ENCODE data around the gene WAPL.
A peak's percentile ranks its signal among the peaks of the same experiment; 100 is the strongest.

WAPL gene

GRCh38 chr10:86449926-86450558, 71.5 kb downstream of the WAPL start:
- no peak overlapping the region for H3K27ac Mint-ChIP-seq
- H3K9me3 Mint-ChIP-seq, result no peaks in the 10 kb centered on the region
- H3K4me3 Mint-ChIP-seq, result no peak overlapping the region
- peaks cover 32% of the 10 kb centered on the region for H3K4me1 Mint-ChIP-seq
- peaks cover 73% of the 10 kb centered on the region for H3K36me3 Mint-ChIP-seq
- no peak for ATAC-seq
- H3K27me3 Mint-ChIP-seq, result no peaks in the 10 kb centered on the region

GRCh38 chr10:86447432-86447831, 74.2 kb downstream of the WAPL start:
- Mint-ChIP-seq H3K9me3 (no peaks in the 10 kb centered on the region), H3K27ac (peak overlapping the region; percentile 58), H3K4me3 (no peak overlapping the region), H3K36me3 (peaks cover 86% of the 10 kb centered on the region), H3K4me1 (peaks cover 32% of the 10 kb centered on the region), H3K27me3 (no peaks in the 10 kb centered on the region)
- no peak for ATAC-seq

- peaks cover 29% of the 10 kb centered on the region for H3K4me1 Mint-ChIP-seq
These were observed 74.6 kb downstream of the WAPL start for GRCh38 chr10:86446987-86447386.

GRCh38 chr10:86446440-86446839, 75.2 kb downstream of the WAPL start:
- peaks cover 24% of the 10 kb centered on the region for H3K4me1 Mint-ChIP-seq
- H3K36me3 Mint-ChIP-seq, result peaks cover 83% of the 10 kb centered on the region
- H3K27ac Mint-ChIP-seq, result no peak overlapping the region
- no peaks in the 10 kb centered on the region for H3K9me3 Mint-ChIP-seq
- no peaks in the 10 kb centered on the region for H3K27me3 Mint-ChIP-seq
- H3K4me3 Mint-ChIP-seq, result no peak overlapping the region
- no peak for ATAC-seq

More at GRCh38 chr10:86446987-86447386, 74.6 kb downstream of the WAPL start:
- H3K9me3 Mint-ChIP-seq, result no peaks in the 10 kb centered on the region
- H3K27me3 Mint-ChIP-seq, result no peaks in the 10 kb centered on the region
- no peak for ATAC-seq
- peak overlapping the region; percentile 58 for H3K27ac Mint-ChIP-seq
- no peak overlapping the region for H3K4me3 Mint-ChIP-seq
- peaks cover 83% of the 10 kb centered on the region for H3K36me3 Mint-ChIP-seq

GRCh38 chr10:86443936-86444335, 77.7 kb downstream of the WAPL start:
- peaks cover 80% of the 10 kb centered on the region for H3K36me3 Mint-ChIP-seq
- no peaks in the 10 kb centered on the region for H3K9me3 Mint-ChIP-seq
- ATAC-seq, result no peak
- no peak overlapping the region for H3K27ac Mint-ChIP-seq
- no peak overlapping the region for H3K4me3 Mint-ChIP-seq
- no peaks in the 10 kb centered on the region for H3K27me3 Mint-ChIP-seq
- peaks cover 13% of the 10 kb centered on the region for H3K4me1 Mint-ChIP-seq

GRCh38 chr10:86443069-86443468, 78.5 kb downstream of the WAPL start:
- H3K27ac Mint-ChIP-seq, result no peak overlapping the region

GRCh38 chr10:86440874-86441843, 80.4 kb downstream of the WAPL start:
- Mint-ChIP-seq H3K27me3 (no peaks in the 10 kb centered on the region), H3K4me3 (no peak overlapping the region), H3K36me3 (peaks cover 75% of the 10 kb centered on the region), H3K27ac (peak overlapping the region; percentile 71), H3K9me3 (no peaks in the 10 kb centered on the region), H3K4me1 (peaks cover 7% of the 10 kb centered on the region)
- ATAC-seq, result no peak

More at GRCh38 chr10:86443069-86443468, 78.5 kb downstream of the WAPL start:
- H3K27me3 Mint-ChIP-seq, result no peaks in the 10 kb centered on the region
- H3K36me3 Mint-ChIP-seq, result peaks cover 81% of the 10 kb centered on the region
- no peak for ATAC-seq
- H3K4me3 Mint-ChIP-seq, result no peak overlapping the region
- no peaks in the 10 kb centered on the region for H3K9me3 Mint-ChIP-seq
- H3K4me1 Mint-ChIP-seq, result peaks cover 13% of the 10 kb centered on the region

- H3K27ac Mint-ChIP-seq, result no peak overlapping the region
- H3K27me3 Mint-ChIP-seq, result no peaks in the 10 kb centered on the region
- peaks cover 59% of the 10 kb centered on the region for H3K36me3 Mint-ChIP-seq
- no peak for ATAC-seq
- H3K4me1 Mint-ChIP-seq, result peaks cover 7% of the 10 kb centered on the region
- H3K9me3 Mint-ChIP-seq, result no peaks in the 10 kb centered on the region
- no peak overlapping the region for H3K4me3 Mint-ChIP-seq
These were observed 82.0 kb downstream of the WAPL start for GRCh38 chr10:86439544-86439943.

- Mint-ChIP-seq H3K27me3 (no peaks in the 10 kb centered on the region), H3K4me3 (no peak overlapping the region), H3K4me1 (peaks cover 7% of the 10 kb centered on the region), H3K9me3 (no peaks in the 10 kb centered on the region), H3K36me3 (peaks cover 46% of the 10 kb centered on the region), H3K27ac (no peak overlapping the region)
- ATAC-seq, result no peak
These were observed 83.4 kb downstream of the WAPL start for GRCh38 chr10:86438091-86438749.

- no peaks in the 10 kb centered on the region for H3K27me3 Mint-ChIP-seq
- H3K36me3 Mint-ChIP-seq, result peaks cover 41% of the 10 kb centered on the region
- H3K27ac Mint-ChIP-seq, result no peak overlapping the region
- no peak for ATAC-seq
- H3K4me1 Mint-ChIP-seq, result peaks cover 7% of the 10 kb centered on the region
- no peak overlapping the region for H3K4me3 Mint-ChIP-seq
- no peaks in the 10 kb centered on the region for H3K9me3 Mint-ChIP-seq
These were observed 84.1 kb downstream of the WAPL start for GRCh38 chr10:86437447-86437846.

- no peak for ATAC-seq
- Mint-ChIP-seq H3K4me1 (peaks cover 7% of the 10 kb centered on the region), H3K9me3 (no peaks in the 10 kb centered on the region), H3K27me3 (no peaks in the 10 kb centered on the region), H3K36me3 (peaks cover 39% of the 10 kb centered on the region), H3K27ac (no peak overlapping the region), H3K4me3 (no peak overlapping the region)
These were observed 84.6 kb downstream of the WAPL start for GRCh38 chr10:86436963-86437362.

- no peak overlapping the region for H3K4me3 Mint-ChIP-seq
- H3K4me1 Mint-ChIP-seq, result no peaks in the 10 kb centered on the region
- H3K27me3 Mint-ChIP-seq, result no peaks in the 10 kb centered on the region
- H3K9me3 Mint-ChIP-seq, result no peaks in the 10 kb centered on the region
- H3K36me3 Mint-ChIP-seq, result peaks cover 18% of the 10 kb centered on the region
- no peak for ATAC-seq
- H3K27ac Mint-ChIP-seq, result no peak overlapping the region
These were observed 86.9 kb downstream of the WAPL start for GRCh38 chr10:86434656-86435055.

GRCh38 chr10:86423739-86424138, 97.9 kb downstream of the WAPL start:
- Mint-ChIP-seq H3K36me3 (no peaks in the 10 kb centered on the region), H3K4me1 (peaks cover 2% of the 10 kb centered on the region), H3K9me3 (no peaks in the 10 kb centered on the region), H3K4me3 (no peak overlapping the region), H3K27me3 (no peaks in the 10 kb centered on the region), H3K27ac (no peak overlapping the region)
- no peak for ATAC-seq

GRCh38 chr10:86419101-86419500, 102.5 kb downstream of the WAPL start:
- ATAC-seq, result no peak
- Mint-ChIP-seq H3K4me1 (peaks cover 25% of the 10 kb centered on the region), H3K36me3 (no peaks in the 10 kb centered on the region), H3K27ac (peak overlapping the region; percentile 62), H3K9me3 (no peaks in the 10 kb centered on the region), H3K4me3 (no peak overlapping the region), H3K27me3 (no peaks in the 10 kb centered on the region)

GRCh38 chr10:86415583-86415982, 106.0 kb downstream of the WAPL start:
- Mint-ChIP-seq H3K9me3 (peaks cover 6% of the 10 kb centered on the region), H3K4me1 (peaks cover 56% of the 10 kb centered on the region), H3K36me3 (peaks cover 7% of the 10 kb centered on the region), H3K27me3 (no peaks in the 10 kb centered on the region), H3K4me3 (no peak overlapping the region), H3K27ac (peak overlapping the region; percentile 66)
- ATAC-seq, result no peak
